ENCODE measurements around the gene JAKMIP1. TPM values are rescaled to one million over a fixed set of nuclear protein-coding genes. Genes with fewer than 3 reads are reported as not detected.

Gene JAKMIP1
- polyA plus RNA-seq, 3 donors: 0.08 TPM; not detected in 2

DNA sequence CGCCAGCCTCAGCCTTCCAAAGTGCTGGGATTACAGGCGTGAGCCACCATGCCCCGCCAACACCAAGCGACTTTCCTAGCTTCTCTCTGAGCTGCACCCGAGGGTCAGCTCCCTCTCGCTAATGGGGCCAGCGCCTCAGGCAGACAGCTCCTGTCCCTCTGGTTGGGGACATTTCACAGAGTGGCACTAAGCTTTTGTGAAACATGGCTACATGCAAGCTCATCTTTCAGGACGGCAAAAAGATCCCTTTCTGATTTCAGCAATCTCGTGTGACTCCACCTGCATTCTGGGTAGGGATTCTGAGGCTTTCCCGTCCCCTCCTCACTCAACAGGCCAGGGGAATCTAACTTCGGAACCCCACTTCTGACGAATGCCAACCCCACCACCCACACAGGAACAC lies 151.1 kb downstream of the JAKMIP1 start:
- intact Hi-C loops (cut with micrococcal nuclease): no loop called here
- no peak overlapping the region for H3K9ac ChIP-seq (ENCODE audit: insufficient read depth, low read length, poor library complexity, severe bottlenecking)
- no peak overlapping the region for H3K27ac ChIP-seq (ENCODE audit: low read depth in 1 of 2, low read length in 2 of 2)
- H2AFZ ChIP-seq (ENCODE audit: insufficient read depth, low read depth, low read length, poor library complexity, severe bottlenecking): no peak overlapping the region
- TF ChIP-seq, protein P1, sequence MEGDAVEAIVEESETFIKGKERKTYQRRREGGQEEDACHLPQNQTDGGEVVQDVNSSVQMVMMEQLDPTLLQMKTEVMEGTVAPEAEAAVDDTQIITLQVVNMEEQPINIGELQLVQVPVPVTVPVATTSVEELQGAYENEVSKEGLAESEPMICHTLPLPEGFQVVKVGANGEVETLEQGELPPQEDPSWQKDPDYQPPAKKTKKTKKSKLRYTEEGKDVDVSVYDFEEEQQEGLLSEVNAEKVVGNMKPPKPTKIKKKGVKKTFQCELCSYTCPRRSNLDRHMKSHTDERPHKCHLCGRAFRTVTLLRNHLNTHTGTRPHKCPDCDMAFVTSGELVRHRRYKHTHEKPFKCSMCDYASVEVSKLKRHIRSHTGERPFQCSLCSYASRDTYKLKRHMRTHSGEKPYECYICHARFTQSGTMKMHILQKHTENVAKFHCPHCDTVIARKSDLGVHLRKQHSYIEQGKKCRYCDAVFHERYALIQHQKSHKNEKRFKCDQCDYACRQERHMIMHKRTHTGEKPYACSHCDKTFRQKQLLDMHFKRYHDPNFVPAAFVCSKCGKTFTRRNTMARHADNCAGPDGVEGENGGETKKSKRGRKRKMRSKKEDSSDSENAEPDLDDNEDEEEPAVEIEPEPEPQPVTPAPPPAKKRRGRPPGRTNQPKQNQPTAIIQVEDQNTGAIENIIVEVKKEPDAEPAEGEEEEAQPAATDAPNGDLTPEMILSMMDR (IDR thresholded peaks at IDR 0.05): no peak
- no peak overlapping the region for H3K4me3 Mint-ChIP-seq
- peaks cover 4 to 17% (median 8%) of the 10 kb centered on the region in 3 donors for H3K27me3 Mint-ChIP-seq (ENCODE audit: low read depth in 3 of 3)
- no peaks in the 10 kb centered on the region for H3K27me3 ChIP-seq (ENCODE audit: control insufficient read depth in 2 of 2, insufficient read depth in 2 of 2, low read length in 2 of 2)
- H3K4me1 Mint-ChIP-seq: no peaks in the 10 kb centered on the region
- WGBS (ENCODE audit: insufficient coverage): 95% methylated on average over 12 of the region's 12 CpGs
- no peaks in the 10 kb centered on the region for H3K9me3 ChIP-seq (replicated peaks in 1 of 2; ENCODE audit: control insufficient read depth in 1 of 2, insufficient read depth in 1 of 2, low read length in 2 of 2)
- no peaks in the 10 kb centered on the region for H4K20me1 ChIP-seq (ENCODE audit: insufficient read depth, low read length)
- H3K4me1 ChIP-seq (ENCODE audit: control insufficient read depth in 1 of 2, insufficient read depth in 2 of 2, low read length in 2 of 2): no peaks in the 10 kb centered on the region
- H3K27ac Mint-ChIP-seq: no peak overlapping the region
- H3K4me3 ChIP-seq (replicated peaks in 1 of 3; ENCODE audit: low read depth in 2 of 3, low read length in 3 of 3): no peak overlapping the region
- no peaks in the 10 kb centered on the region for H3K79me2 ChIP-seq (ENCODE audit: insufficient read depth, low read length)
- H3K36me3 Mint-ChIP-seq: no peaks in the 10 kb centered on the region
- H3K9me3 Mint-ChIP-seq: peaks cover 0 to 2% (median 0%) of the 10 kb centered on the region in 7 donors
- H3K4me2 ChIP-seq (replicated peaks; ENCODE audit: extremely low read depth, low read length, poor library complexity, severe bottlenecking): no peak overlapping the region
- H3K36me3 ChIP-seq (replicated peaks in 1 of 2; ENCODE audit: control insufficient read depth in 1 of 2, insufficient read depth in 2 of 2, low read length in 2 of 2): no peaks in the 10 kb centered on the region
- no peak for DNase-seq

DNA sequence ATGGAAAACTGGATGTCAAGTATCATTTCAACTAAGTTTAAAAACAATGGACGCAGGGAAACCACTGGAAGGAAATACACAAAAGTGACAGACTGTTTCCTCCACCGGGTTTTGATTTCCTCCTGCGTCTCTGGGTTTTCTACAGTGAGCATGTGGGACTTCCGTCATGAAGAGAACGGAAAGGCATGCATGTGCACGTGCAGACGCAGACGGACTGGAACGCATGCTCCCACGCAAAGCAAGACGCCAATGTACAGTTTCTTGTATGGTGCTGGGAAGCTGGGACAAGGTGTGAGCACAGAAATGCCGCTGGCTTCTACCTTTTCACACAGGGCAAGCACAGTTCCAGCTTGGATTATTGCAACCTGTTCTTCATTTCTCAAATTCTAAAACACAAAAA lies 151.8 kb downstream of the JAKMIP1 start:
- Histone ChIP-seq H3K4me1 (ENCODE audit: control insufficient read depth in 1 of 2, insufficient read depth in 2 of 2, low read length in 2 of 2) (no peaks in the 10 kb centered on the region), H2AFZ (ENCODE audit: insufficient read depth, low read depth, low read length, poor library complexity, severe bottlenecking) (no peak overlapping the region), H3K36me3 (replicated peaks in 1 of 2; ENCODE audit: control insufficient read depth in 1 of 2, insufficient read depth in 2 of 2, low read length in 2 of 2) (no peaks in the 10 kb centered on the region), H3K4me3 (replicated peaks in 1 of 3; ENCODE audit: low read depth in 2 of 3, low read length in 3 of 3) (no peak overlapping the region), H3K9ac (ENCODE audit: insufficient read depth, low read length, poor library complexity, severe bottlenecking) (no peak overlapping the region), H3K79me2 (ENCODE audit: insufficient read depth, low read length) (no peaks in the 10 kb centered on the region), H3K9me3 (replicated peaks in 1 of 2; ENCODE audit: control insufficient read depth in 1 of 2, insufficient read depth in 1 of 2, low read length in 2 of 2) (no peaks in the 10 kb centered on the region), H4K20me1 (ENCODE audit: insufficient read depth, low read length) (no peaks in the 10 kb centered on the region), H3K4me2 (replicated peaks; ENCODE audit: extremely low read depth, low read length, poor library complexity, severe bottlenecking) (no peak overlapping the region), H3K27ac (ENCODE audit: low read depth in 1 of 2, low read length in 2 of 2) (no peak overlapping the region), H3K27me3 (ENCODE audit: control insufficient read depth in 2 of 2, insufficient read depth in 2 of 2, low read length in 2 of 2) (no peaks in the 10 kb centered on the region)
- Mint-ChIP-seq H3K4me1 (no peaks in the 10 kb centered on the region), H3K27me3 (ENCODE audit: low read depth in 3 of 3) (peaks cover 2 to 17% (median 8%) of the 10 kb centered on the region in 3 donors), H3K4me3 (no peak overlapping the region), H3K27ac (no peak overlapping the region), H3K36me3 (no peaks in the 10 kb centered on the region), H3K9me3 (peaks cover 0 to 2% (median 0%) of the 10 kb centered on the region in 7 donors)
- intact Hi-C loops (cut with micrococcal nuclease): no loop called here
- DNase-seq: no peak
- 12% methylated on average over 12 of the region's 12 CpGs for WGBS (ENCODE audit: insufficient coverage)
- TF ChIP-seq, protein P1 (IDR thresholded peaks at IDR 0.05): no peak

All from CD14-positive monocyte (primary cell).